ENCODE results near the gene MEI1. TPM values are rescaled to one million over a fixed set of nuclear protein-coding genes. Genes with fewer than 3 reads are reported as not detected.

MEI1 gene
- polyA plus RNA-seq, 1 donor (not counting 4 experiments of a cell fraction or from before 2014, with no cell fraction given) = 0.10 TPM

- DNase-seq (ENCODE audit: low read depth, low spot score) = no peak
- Histone ChIP-seq H3K79me2 (ENCODE audit: control insufficient read depth, insufficient read depth, low read length) (no peaks in the 10 kb centered on the region), H3K9me1 (ENCODE audit: control insufficient read depth, extremely low read depth, insufficient read depth, low read length) (no peaks in the 10 kb centered on the region), H3K36me3 (ENCODE audit: control insufficient read depth in 2 of 2, extremely low read depth in 1 of 2, insufficient read depth in 2 of 2, low read length in 2 of 2) (peaks cover 5 to 7% of the 10 kb centered on the region in 2 experiments), H3K4me3 (ENCODE audit: control insufficient read depth in 2 of 3, extremely low read depth in 1 of 3, insufficient read depth in 2 of 3, low read depth in 1 of 3, low read length in 3 of 3) (no peak overlapping the region), H3K9ac (ENCODE audit: control insufficient read depth, extremely low read depth, insufficient read depth, low read length) (no peak overlapping the region), H3K9me3 (ENCODE audit: control insufficient read depth, low read depth, low read length) (no peaks in the 10 kb centered on the region), H3K27ac (ENCODE audit: control insufficient read depth, insufficient read depth, low read length) (no peak overlapping the region), H3K27me3 (ENCODE audit: control insufficient read depth, extremely low read depth, insufficient read depth, low read length) (no peaks in the 10 kb centered on the region), H3K4me1 (ENCODE audit: control insufficient read depth, extremely low read depth, insufficient read depth, low read length) (no peaks in the 10 kb centered on the region), H3K4me2 (ENCODE audit: control insufficient read depth, extremely low read depth, insufficient read depth, low read depth, low read length) (no peak overlapping the region), H4K20me1 (ENCODE audit: control insufficient read depth, extremely low read depth, insufficient read depth, low read length) (no peaks in the 10 kb centered on the region), H2AFZ (ENCODE audit: control insufficient read depth, low read length) (no peak overlapping the region)
- no peak for FAIRE-seq
- dilution Hi-C loops (cut with MboI; ENCODE audit: extremely low pct_ligation_motif_present, low sequenced_read_pairs) = no loop called here
- TF ChIP-seq CTCF (optimal IDR thresholded peaks at IDR 0.05 in 1 of 3, IDR thresholded peaks at IDR 0.05 in 1 of 3, conservative IDR thresholded peaks at IDR 0.05 in 1 of 3; ENCODE audit: extremely low read depth in 1 of 3, insufficient read depth in 2 of 3, low read length in 3 of 3) = no peak
- no peak for TF ChIP-seq EZH2 (IDR thresholded peaks at IDR 0.05; ENCODE audit: low read length)
Observed at GRCh38 chr22:41816241-41816640, 116.9 kb downstream of the MEI1 start.

- TF ChIP-seq CTCF (optimal IDR thresholded peaks at IDR 0.05 in 1 of 3, IDR thresholded peaks at IDR 0.05 in 1 of 3, conservative IDR thresholded peaks at IDR 0.05 in 1 of 3; ENCODE audit: extremely low read depth in 1 of 3, insufficient read depth in 2 of 3, low read length in 3 of 3) (no peak), EZH2 (IDR thresholded peaks at IDR 0.05; ENCODE audit: low read length) (no peak)
- H3K27ac ChIP-seq (ENCODE audit: control insufficient read depth, insufficient read depth, low read length) = no peak overlapping the region
- H3K4me2 ChIP-seq (ENCODE audit: control insufficient read depth, extremely low read depth, insufficient read depth, low read depth, low read length) = no peak overlapping the region
- no peak overlapping the region for H3K4me3 ChIP-seq (ENCODE audit: control insufficient read depth in 2 of 3, extremely low read depth in 1 of 3, insufficient read depth in 2 of 3, low read depth in 1 of 3, low read length in 3 of 3)
- dilution Hi-C loops (cut with MboI; ENCODE audit: extremely low pct_ligation_motif_present, low sequenced_read_pairs) = no loop called here
- FAIRE-seq = no peak
- H4K20me1 ChIP-seq (ENCODE audit: control insufficient read depth, extremely low read depth, insufficient read depth, low read length) = no peaks in the 10 kb centered on the region
- no peaks in the 10 kb centered on the region for H3K79me2 ChIP-seq (ENCODE audit: control insufficient read depth, insufficient read depth, low read length)
- H3K9ac ChIP-seq (ENCODE audit: control insufficient read depth, extremely low read depth, insufficient read depth, low read length) = no peak overlapping the region
- H3K9me1 ChIP-seq (ENCODE audit: control insufficient read depth, extremely low read depth, insufficient read depth, low read length) = no peaks in the 10 kb centered on the region
- no peaks in the 10 kb centered on the region for H3K27me3 ChIP-seq (ENCODE audit: control insufficient read depth, extremely low read depth, insufficient read depth, low read length)
- H3K9me3 ChIP-seq (ENCODE audit: control insufficient read depth, low read depth, low read length) = no peaks in the 10 kb centered on the region
- H2AFZ ChIP-seq (ENCODE audit: control insufficient read depth, low read length) = no peak overlapping the region
- no peaks in the 10 kb centered on the region for H3K4me1 ChIP-seq (ENCODE audit: control insufficient read depth, extremely low read depth, insufficient read depth, low read length)
- no peak for DNase-seq (ENCODE audit: low read depth, low spot score)
- H3K36me3 ChIP-seq (ENCODE audit: control insufficient read depth in 2 of 2, extremely low read depth in 1 of 2, insufficient read depth in 2 of 2, low read length in 2 of 2) = peaks cover 5 to 7% of the 10 kb centered on the region in 2 experiments
Observed at GRCh38 chr22:41816871-41817270, 117.6 kb downstream of the MEI1 start.
